Right renal cortex interstitium (tissue), 3 donors: ENCODE results near the gene GRID1. TPM values are rescaled to one million over a fixed set of nuclear protein-coding genes. Genes with fewer than 3 reads are reported as not detected.
"Not testable (repeated sequence)": the region's sequence is repeated elsewhere in the genome, so short reads cannot be mapped to it uniquely, and the experiment has no call there.

ENCODE experiments used
- DNase-seq, 3 donors: peaks; one replicate each; pipeline ENCODE4 v3.0.0-alpha.2; 2013; ENCODE audit warnings: low read depth in 3 of 3, low spot score in 2 of 3
- polyA plus RNA-seq, 3 donors: library from polyadenylated mRNA; unstranded; fragments of 120-200 nt; gene quantifications; one replicate each; pipeline ENCODE4 v1.2.1, GENCODE V29; 2013; ENCODE audit not compliant: insufficient read length in 3 of 3

Gene GRID1
- polyA plus RNA-seq, 3 donors: 1.6 to 1.8 (median 1.7) TPM

DNA sequence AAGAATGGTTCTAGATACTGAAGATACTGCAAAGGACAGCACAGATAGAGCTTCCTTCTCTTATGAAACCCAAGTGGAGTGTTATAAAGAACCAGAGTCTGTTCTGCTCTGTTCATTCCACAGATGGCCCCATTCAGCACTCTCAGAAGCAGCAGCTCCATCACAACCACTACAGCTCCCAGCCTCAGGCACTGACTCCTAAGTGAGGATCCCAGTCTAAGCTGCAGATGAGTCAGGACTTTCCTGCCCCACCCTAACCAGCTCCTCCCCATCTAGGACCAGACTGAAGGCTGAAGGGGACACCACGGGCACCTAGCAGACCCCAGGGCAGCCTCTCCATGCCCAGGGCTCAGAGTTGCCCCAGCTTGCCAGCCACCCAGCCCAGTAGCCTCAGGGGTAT is 379.8 kb downstream of the GRID1 start:
- DNase-seq: no peak

DNA sequence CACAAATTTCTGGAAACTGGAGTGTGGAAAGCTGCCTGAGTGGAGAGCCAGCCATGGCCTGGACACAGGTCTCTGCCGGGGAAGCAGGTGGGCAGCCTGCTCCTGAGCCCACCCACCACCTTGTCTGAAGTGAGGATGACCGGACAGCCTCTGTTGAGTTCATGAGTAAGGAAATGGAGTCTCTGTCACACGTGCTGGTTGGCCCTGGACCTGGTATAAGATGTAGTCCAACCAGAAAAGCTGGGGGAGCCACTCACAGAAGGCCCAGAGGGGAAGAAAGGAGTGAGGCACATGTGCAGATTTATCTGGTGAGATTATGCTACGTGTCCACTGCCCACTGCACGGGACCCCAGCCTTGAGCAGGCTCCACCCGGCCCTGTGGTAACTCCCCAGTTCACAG is 383.5 kb downstream of the GRID1 start:
- DNase-seq: no peak

DNA sequence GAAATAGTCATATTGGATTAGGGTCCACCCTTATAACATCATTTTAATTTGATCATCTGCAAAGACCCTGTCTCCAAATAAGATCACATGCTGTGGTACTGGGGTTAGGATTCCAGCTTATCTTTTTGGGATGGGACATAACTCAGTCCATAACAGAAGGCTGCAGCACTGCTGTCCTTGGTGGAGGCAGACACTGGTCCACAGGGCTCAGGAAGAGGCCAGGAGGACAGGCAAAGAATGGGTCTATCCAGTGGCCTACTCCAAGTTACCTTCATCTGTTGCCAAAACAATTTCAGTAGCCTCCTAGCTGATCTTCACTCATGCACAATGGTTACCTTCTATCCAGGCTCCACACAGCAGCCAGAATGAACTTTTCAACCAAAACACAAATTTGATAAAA is 387.0 kb downstream of the GRID1 start:
- no peak for DNase-seq

DNA sequence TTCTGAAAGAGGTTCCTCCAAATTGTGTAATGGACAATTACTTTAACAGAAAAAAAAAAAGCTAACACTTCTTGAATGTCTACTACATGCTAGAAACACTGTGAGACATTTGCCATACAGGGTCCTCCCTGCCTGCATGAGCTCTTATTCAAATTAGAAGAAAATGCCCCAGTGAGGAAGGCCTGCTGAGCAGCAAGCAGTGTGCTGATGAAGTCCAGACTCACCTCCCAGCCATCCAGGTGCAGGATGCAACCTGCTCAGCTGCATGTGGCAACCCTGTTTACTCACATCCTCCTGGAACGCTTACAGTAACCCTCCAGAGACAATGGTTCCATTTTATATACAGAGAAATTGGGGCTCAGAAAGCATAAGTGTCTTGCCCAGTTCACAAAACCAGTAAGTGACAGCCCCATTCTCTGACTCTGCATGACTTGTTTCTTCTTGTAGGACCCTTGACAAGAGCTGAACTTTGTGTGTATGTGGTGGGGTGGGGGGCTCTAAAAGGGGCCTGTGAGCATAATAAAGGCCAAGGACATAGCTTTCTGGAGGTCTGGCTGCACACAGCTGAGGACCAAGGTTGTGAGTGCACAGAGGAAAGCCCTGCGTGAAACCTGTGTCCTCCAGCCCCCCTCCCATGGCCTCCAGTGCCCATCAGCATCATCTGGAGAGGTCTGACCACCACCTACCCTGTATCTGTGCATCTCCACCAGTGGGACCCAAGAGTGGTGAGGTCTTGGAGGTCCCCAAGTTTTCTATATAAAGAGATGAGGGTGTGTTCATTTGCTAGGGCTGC is 387.8 kb downstream of the GRID1 start:
- DNase-seq: no peak

DNA sequence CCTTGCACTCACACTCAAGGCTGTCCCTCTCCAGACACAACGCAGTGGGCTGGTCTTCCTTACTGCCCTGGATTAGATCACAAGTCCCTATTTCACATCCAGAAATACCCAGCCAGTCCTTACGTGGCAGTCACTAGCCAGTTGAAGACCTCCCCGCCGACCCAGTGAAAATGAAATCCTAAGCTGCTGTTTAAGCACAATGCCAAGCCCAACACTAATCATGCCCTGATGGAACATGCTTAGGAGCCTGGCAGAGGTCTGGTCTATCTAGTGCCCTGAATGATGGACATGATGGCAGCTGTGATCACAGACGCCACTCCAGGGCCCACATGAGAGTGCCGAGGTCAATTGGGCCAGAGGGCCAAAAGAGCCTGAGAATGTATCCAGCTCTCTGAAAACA is 389.0 kb downstream of the GRID1 start:
- DNase-seq: no peak

DNA sequence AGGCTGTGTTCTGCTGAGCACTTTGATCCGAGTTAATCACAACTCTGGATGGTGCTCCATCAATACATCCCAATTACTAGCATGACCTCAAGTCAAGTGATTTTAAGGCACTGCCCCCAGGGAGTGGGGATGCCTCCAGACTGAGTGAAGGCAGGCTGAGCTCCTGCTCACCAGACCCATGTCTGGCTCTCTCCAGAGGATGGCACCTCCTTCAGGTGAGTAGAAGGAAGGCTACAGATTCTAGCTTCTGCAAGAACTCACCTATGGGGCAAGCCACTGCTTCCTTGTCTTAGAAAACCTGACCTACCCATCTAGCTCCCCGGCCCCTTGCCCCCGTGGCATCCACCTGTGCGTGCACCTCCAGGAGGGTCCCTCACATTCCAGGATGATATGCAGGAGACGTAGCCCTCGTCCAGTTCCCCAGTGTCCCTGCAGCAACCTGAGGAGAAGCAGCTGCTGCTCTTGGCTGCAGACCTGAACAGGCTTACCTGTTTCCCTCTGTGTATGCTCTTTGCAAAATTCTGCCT is 390.3 kb downstream of the GRID1 start:
- DNase-seq: no peak

DNA sequence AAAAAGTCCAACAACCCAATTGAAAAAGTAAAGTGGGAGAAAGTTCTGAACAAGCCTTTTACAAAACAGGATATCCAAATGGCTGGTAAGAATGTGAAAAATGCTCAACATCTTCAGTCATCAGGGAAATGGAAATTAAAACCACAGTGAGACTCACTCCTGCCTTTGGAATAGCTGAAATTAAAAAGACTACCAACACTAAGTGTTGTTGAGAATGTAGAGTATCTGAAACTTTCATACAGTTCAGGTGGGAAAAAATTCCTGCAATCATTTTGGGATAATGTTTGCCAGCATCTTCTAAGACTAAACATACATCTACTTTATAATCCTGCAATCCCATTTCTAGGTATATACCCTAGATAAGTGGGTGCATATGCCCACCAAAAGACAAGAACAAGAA is 395.1 kb downstream of the GRID1 start:
- DNase-seq: no peak

DNA sequence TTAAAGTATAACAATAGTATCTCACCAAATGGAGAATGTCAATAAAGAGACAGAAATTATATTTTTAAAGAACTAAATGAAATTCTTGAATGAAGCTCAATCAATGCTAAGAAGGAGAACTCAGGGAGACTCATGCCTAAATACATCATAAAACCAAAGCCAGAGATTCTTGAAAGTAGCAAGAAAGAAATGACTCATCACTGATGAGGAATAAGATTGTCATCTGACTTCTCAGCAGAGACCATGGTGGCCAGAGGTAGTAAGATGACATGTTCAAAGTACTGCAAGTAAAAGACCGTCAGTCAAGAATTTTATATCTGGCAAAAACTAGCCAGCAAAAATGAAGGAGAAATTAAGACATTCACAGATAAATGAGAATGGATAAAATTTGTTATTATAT is 399.0 kb downstream of the GRID1 start:
- DNase-seq: no peak

DNA sequence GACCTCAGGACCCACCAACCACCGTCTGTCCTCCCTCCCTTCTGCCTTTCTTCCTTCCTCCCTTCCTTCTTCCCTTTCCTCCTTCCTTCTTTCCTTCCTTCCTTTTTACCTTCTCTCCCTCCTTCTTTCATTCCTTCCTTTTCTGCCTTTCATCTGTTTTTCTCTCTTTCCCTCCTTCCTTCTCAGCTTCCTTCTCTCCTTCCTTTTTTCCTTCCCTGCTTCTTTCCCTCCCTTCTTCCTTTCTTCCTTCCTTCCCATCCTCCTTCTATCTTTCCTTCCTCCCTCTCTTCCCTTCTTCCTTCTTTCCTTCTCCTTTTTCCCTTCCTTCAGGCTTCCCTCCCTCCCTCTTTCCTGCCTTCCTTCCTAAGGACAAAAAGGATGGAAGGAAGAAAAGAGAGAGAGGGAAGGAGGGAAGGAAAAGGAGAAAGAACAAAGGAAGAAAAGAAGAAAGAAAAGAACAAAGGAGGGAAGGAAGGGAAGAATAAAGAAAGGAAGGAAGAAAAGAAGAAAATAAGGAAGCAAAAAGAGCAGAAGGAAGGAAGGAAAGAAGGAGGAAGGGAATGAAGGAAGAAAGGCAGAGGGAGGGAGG is 405.0 kb downstream of the GRID1 start:
- no peak for DNase-seq

DNA sequence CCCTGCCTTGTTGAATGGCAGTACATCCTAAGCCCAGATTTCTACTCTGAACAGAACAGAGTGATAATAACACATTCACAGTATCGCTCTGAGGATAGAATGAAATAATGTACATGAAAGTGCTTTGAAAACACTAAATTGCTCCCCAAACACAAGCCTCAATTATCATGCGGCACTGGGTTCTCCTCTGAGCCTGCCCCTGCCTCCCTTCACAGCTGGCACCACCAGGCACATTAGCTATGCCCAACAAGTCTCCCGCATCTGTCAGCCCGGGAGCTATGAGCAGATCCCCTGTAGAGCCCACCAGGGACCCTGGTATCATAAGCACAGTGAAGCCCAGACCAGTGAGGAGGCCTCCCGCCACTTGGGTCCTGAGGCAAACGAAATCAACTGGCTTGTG is 405.5 kb downstream of the GRID1 start:
- DNase-seq: no peak

DNA sequence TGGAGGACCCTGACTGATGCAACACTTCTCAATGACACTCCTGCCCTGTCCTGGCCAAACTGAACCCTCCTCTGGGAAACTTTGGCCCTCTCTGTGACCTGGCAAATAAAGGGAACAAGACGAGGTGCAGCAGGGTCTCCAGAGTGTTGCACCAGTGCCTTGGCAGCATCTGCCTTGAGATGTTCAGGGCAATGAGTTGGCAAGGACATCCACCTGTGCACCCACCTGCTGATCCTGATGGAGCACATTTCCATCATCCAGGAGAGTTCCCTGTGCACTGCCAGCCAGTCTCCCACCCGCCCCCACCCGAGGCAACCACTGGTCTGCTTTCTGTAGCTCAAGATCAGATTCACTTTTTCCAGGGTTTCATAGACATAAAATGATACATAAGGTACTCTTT is 407.4 kb downstream of the GRID1 start:
- no peak for DNase-seq

DNA sequence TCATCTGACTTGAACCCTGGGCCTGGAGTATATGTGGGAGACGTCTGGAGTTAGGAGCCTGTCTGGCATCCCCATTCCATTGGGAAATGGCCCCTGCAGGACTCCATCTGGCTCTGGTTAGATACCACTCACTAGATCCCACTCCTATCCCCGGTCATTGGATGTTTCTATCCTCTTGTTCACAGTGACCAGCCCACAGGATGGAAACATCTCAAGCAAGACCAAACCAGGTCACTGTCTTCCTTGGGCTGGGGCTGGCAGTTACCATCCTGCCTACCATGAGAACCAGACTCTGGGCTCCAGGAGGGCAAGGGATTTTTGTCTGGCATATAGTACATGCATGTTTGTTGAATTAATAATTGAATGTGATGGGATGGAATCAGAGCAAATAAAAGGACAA is 415.7 kb downstream of the GRID1 start:
- no peak for DNase-seq

DNA sequence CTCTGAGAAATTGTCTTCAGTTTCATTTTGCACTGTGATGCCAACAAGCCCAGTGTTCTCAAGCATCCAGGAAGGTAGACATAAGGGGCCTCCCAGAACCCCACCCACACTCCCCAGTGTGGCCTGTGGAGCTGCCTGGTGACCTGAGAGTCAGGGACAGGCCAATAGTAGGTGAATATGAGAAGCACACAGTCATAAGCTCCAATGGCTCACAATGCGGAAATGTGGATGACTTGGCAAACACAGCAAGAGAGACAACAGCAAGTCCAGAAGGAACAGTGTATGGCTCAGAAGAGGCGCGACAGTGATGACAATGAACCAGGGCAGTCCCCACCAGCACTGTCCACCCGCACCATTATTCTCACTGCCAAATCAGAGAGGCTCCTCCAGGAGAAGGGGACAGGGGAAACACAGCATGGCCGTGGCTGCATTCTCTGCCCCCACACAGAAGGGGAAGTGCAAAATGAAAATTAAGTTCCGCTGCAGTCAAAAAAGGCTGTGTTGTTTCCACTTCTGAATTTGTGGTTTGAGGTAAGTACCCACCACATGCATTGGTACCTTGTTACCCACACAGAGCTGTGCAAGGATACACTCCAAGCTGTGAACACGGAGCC is 419.8 kb downstream of the GRID1 start:
- DNase-seq: no peak

DNA sequence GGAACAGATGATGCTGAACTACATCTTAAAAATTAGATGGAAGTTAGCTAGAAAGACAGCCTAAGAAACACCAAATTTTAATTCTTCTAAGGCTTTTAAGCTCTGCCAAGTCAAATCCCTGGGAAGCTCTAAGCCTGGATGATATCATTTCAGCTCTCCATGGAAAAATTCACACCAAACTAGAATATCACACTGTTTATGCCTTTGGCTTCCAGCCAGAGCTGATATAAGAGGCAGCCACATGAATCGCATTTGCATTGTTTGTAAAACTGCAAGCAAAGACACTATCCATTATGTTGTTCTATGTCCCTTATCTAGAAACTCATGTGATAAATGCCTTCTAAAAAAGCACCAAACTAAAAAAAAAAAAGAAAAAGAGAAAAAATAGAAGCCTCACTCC is 430.4 kb downstream of the GRID1 start:
- no peak for DNase-seq

DNA sequence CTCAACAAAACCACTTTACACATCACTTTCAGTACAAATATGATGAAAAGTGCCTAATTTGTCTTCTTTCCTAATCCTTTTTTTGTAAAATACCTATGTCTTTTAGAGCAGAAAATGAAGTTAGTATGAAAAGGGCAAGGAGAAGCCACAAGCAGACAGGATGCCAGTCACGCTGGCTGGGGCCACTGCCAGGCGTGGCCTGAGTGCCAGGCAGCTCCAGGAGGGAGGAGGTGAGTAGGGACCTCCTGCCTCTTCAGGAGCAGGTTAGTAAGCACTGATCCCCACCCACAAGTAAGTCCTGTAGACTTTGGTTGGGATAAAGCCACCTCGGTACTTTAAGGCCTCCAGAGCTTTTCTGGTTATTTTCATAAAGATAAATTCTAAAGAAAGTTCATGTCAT is 432.0 kb downstream of the GRID1 start:
- no peak for DNase-seq

DNA sequence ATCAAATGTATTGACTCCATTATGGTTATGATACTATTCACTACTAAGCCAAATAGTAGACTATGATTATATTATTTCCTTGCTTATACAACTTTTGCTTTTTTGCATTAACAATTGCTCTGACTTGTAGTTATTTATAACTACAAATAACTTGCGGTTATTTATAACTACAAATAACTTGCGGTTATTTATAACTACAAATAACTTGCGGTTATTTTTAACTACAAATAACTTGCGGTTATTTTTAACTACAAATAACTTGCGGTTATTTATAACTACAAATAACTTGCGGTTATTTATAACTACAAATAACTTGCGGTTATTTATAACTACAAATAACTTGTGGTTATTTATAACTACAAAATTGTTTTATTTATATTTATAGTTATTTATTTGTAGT is 436.6 kb downstream of the GRID1 start:
- DNase-seq: not testable (repeated sequence)

DNA sequence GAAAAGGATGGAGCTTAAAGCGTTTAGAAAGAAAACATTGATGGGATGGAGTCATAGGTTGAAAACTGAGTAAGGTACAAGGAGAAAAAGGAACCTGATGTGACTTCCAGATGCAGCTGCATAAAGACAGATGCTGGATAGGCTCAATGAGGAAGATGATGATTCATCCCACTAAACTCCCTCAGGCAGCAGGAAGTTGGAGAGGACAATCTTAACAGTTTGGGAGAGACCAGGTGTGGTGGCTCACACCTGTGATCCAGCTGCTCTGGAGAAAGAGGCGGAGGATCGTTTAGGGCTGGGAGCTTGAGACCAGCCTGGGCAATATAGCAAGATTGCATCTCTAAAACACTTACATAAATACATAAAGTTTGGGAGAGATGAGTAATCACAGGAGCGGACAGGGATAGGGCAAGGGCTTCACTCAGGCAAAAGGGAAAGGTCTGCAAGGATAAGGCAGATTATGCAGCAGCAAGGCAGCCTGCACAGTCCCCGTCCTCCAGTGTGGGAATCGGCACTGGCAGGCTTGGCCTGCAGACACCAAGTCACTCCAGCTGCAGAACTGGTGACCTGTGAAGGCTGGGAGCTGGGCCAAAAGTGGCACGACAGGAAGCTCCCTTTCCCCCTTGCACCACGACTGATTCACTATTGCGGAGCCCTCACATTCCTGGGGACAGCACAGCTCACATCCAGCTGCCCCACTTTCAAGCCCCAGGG is 438.5 kb downstream of the GRID1 start:
- no peak for DNase-seq

DNA sequence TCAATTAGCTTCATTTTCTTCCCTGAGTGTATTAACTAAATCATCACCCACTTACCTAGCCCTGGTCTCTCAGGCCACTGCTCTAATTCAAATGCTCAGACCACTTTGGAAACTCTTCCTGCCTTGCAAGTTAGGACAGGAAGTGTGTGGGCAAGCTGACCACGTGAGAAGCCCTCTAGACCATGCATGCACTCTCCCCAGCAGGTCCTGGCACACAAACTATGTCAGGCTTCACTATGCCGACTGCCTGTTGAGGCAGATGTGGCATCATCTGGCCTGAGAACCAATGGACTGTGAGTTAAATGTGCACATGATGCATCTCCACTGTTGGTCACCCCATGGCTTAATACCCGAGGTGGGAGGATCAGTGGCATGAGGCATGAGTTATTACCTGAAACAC is 439.6 kb downstream of the GRID1 start:
- no peak for DNase-seq

DNA sequence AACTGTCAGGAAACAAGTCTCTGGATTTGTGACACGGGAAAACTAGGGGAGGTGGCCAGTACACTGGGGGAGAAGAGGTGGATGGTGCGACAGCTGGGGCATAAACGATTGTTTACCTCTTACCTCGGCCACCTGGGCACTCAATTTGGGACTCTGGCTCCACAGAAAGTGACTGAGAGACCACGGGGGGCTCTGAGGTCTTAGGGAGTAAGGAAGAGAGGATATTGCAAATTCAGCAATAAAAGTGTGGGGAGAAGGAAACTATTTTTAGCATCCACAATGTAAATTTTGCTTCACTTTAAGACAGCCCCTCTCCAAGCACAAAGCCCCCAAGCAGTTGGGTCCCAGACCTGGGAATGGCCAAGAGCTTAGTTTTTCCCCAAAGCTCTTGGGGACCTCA is 440.5 kb downstream of the GRID1 start:
- no peak for DNase-seq

DNA sequence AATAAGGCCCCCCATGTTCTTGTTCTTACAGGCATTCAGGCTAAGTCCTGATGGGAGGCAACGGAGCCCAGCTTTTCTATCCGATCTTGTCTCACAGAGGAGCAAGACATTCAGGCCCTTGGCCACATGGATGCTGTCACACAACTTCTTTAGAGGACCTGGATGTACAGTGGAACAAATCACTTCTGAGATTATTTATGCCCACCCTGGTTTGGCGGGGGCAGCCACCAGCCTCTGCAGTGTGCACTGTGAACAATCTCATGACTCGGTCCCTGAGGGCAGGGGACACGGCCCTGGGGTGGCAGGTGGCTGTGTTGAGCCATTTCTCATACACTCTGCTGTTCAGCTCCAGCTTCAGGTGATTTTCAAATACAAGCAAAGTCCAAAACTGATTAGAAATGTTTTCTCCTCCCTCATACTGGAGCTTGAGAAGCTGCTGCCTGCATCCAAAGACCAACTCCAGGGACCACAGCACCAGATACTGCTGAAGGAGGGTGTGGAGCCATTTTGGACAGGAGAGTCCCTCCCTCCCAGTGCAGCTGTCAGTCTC is 441.3 kb downstream of the GRID1 start:
- no peak for DNase-seq
